HepG2 (cell line): ENCODE results near the gene SHTN1. TPM values are rescaled to one million over a fixed set of nuclear protein-coding genes. Genes with fewer than 3 reads are reported as not detected.

Experiments used
- AGO2 ChIP-seq: fragments of 200-400 bp; formaldehyde crosslinking; optimal IDR thresholded peaks from 2 replicates; pipeline ENCODE3; 2017; ENCODE audit warnings: mild to moderate bottlenecking, low read depth, low read length, moderate library complexity
- ARID2 ChIP-seq: sonication (generic); formaldehyde crosslinking; IDR thresholded peaks from 2 replicates; pipeline ENCODE4 v1.8.1; 2022; ENCODE audit warnings: mild to moderate bottlenecking, missing genetic modification reagents, borderline replicate concordance
- HNRNPL ChIP-seq: fragments of 200-400 bp; formaldehyde crosslinking; IDR thresholded peaks from 2 replicates; pipeline ENCODE4 v1.6.1; 2017; ENCODE audit warnings: mild to moderate bottlenecking, low read depth, low read length
- IKZF1 ChIP-seq: fragments of 450-650 bp; IDR thresholded peaks from 2 replicates; pipeline ENCODE4 v1.7.1; 2016
- RCOR2 ChIP-seq: IDR thresholded peaks from 2 replicates; pipeline ENCODE4 v1.6.1; 2016; ENCODE audit warnings: missing biosample characterization, missing genetic modification reagents
- REL ChIP-seq: sonication (generic); formaldehyde crosslinking; conservative IDR thresholded peaks from 2 replicates; pipeline ENCODE4 v1.8.0; 2022; ENCODE audit warnings: mild to moderate bottlenecking, missing genetic modification reagents, moderate library complexity
- SMAD3 ChIP-seq: sonication (generic); formaldehyde crosslinking; IDR thresholded peaks from 2 replicates; pipeline ENCODE4 v1.4.0; 2020; ENCODE audit warnings: missing genetic modification reagents
- SP5 ChIP-seq: IDR thresholded peaks from 2 replicates; pipeline ENCODE4 v1.6.1; 2016; ENCODE audit warnings: low read depth, borderline replicate concordance
- SUZ12 ChIP-seq: fragments of 150-350 bp; IDR thresholded peaks from 2 replicates; pipeline ENCODE4 v1.6.1; 2014; ENCODE audit warnings: low read depth, low read length
- TARDBP ChIP-seq: sonication (generic); formaldehyde crosslinking; IDR thresholded peaks from 2 replicates; pipeline ENCODE4 v1.8.0; 2022; ENCODE audit warnings: mild to moderate bottlenecking, missing genetic modification reagents
- WIZ ChIP-seq: sonication (generic); formaldehyde crosslinking; IDR thresholded peaks from 2 replicates; pipeline ENCODE4 v1.5.1; 2020; ENCODE audit warnings: mild to moderate bottlenecking, missing genetic modification reagents
- ZMYM2 ChIP-seq: sonication (generic); formaldehyde crosslinking; IDR thresholded peaks from 2 replicates; pipeline ENCODE4 v1.8.0; 2022; ENCODE audit warnings: mild to moderate bottlenecking, missing genetic modification reagents
- ZNF274 ChIP-seq: sonication (generic); formaldehyde crosslinking; IDR thresholded peaks from 2 replicates; pipeline ENCODE4 v1.5.1; 2020; ENCODE audit warnings: mild to moderate bottlenecking, missing genetic modification reagents
- ZNF607 ChIP-seq: sonication (generic); formaldehyde crosslinking; IDR thresholded peaks from 2 replicates; pipeline ENCODE4 v1.5.1; 2020; ENCODE audit warnings: missing genetic modification reagents, mild to moderate bottlenecking, borderline replicate concordance
- ZNF777 ChIP-seq: sonication (generic); formaldehyde crosslinking; IDR thresholded peaks from 2 replicates; pipeline ENCODE4 v1.4.0; 2020; ENCODE audit warnings: missing genetic modification reagents
- ZSCAN31 ChIP-seq: sonication (generic); formaldehyde crosslinking; IDR thresholded peaks from 2 replicates; pipeline ENCODE4 v1.5.0; 2020; ENCODE audit warnings: low read depth, mild to moderate bottlenecking, missing genetic modification reagents
- polyA plus RNA-seq, 8 experiments: library from polyadenylated mRNA; depleted of rRNA in 3 of 8; stranded (reverse) in 7 of 8; unstranded in 1 of 8; fragments of >200 nt; fragmentation: Illumina TruSeq in 4 of 8; extraction: Trizol in 4 of 8; gene quantifications; 2 replicates each; pipeline versions ENCODE4 v1.2.1 to v1.2.3, GENCODE V29; 2011 to 2016; ENCODE audit warnings: low read depth in 4 of 8, missing spikeins in 1 of 8, mixed read lengths in 1 of 8; ENCODE audit not compliant: insufficient read depth in 1 of 8
- total RNA-seq, 5 experiments: library from RNA; depleted of rRNA; stranded (reverse); fragments of >200 nt; fragmentation: Illumina TruSeq; extraction: Trizol; gene quantifications; 2 replicates each; pipeline ENCODE4 v1.2.3, GENCODE V29; 2016; ENCODE audit warnings: low read depth in 1 of 5
- TF ChIP-seq, protein P1 (sequence below): sonication (generic); formaldehyde crosslinking; conservative IDR thresholded peaks from 2 replicates; pipeline ENCODE4 v1.5.0; 2020; ENCODE audit warnings: missing genetic modification reagents
- TF ChIP-seq, protein P2 (sequence below): IDR thresholded peaks from 2 replicates; pipeline ENCODE4 v1.6.1; 2016
- TF ChIP-seq, protein P3 (sequence below): sonication (generic); formaldehyde crosslinking; IDR thresholded peaks from 2 replicates; pipeline ENCODE4 v1.5.1; 2020; ENCODE audit warnings: mild to moderate bottlenecking, moderate library complexity, missing genetic modification reagents
- TF ChIP-seq, protein P4 (sequence below): sonication (generic); formaldehyde crosslinking; IDR thresholded peaks from 2 replicates; pipeline ENCODE4 v1.8.0; 2022; ENCODE audit warnings: low read depth, missing genetic modification reagents
- TF ChIP-seq, protein P5 (sequence below): sonication (generic); formaldehyde crosslinking; IDR thresholded peaks from 2 replicates; pipeline ENCODE4 v1.4.0; 2020; ENCODE audit warnings: mild to moderate bottlenecking, low read depth, missing genetic modification reagents

Gene SHTN1
- total and polyA plus RNA-seq, 2 of the 13 experiments (the other 11 are each of a cell fraction or from before 2014, with no cell fraction given), result 11.3 to 15.6 TPM

DNA sequence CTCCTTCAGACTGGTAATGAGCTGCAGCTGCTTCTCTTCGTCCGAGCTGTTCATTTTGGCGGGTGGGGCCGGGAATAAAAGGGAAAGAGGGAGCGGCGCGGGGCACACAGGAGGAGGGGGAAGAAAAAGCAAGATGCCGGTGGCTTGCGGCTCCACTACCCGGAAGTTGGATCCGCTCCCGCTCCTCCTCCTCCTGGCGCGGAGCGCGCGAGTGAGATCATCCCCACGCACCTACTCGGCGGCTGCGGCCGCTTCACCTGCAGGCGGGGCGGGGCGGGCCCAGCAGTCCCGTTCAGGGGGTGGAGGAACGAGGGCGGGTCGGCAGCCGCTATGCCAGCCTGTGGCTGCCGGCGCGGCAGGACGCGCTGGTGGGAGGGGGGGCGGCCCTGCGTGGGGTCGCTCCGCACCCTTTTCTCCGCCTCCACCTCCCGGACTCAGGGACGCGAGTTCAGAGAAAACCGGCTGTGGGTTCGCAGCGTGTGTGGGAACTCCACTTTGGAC is at the start of gene SHTN1 (continued):
- TF ChIP-seq, protein P1, sequence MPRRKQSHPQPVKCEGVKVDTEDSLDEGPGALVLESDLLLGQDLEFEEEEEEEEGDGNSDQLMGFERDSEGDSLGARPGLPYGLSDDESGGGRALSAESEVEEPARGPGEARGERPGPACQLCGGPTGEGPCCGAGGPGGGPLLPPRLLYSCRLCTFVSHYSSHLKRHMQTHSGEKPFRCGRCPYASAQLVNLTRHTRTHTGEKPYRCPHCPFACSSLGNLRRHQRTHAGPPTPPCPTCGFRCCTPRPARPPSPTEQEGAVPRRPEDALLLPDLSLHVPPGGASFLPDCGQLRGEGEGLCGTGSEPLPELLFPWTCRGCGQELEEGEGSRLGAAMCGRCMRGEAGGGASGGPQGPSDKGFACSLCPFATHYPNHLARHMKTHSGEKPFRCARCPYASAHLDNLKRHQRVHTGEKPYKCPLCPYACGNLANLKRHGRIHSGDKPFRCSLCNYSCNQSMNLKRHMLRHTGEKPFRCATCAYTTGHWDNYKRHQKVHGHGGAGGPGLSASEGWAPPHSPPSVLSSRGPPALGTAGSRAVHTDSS (CRISPR knock-in tag), result no peak
- 0 out of 2 replicates have a peak, but pooled peaks have one; percentile 2 for TF ChIP-seq HNRNPL
- TF ChIP-seq ARID2 (CRISPR knock-in tag), result no peak; the same call in 1 of the 2 replicates
- no peak for TF ChIP-seq RCOR2 (CRISPR knock-in tag)
- TF ChIP-seq TARDBP (CRISPR knock-in tag), result 0 out of 2 replicates have a peak, but pooled peaks have one; percentile 28
- TF ChIP-seq ZMYM2, result no peak
- peak; percentile 80 for TF ChIP-seq SP5 (CRISPR knock-in tag)
- TF ChIP-seq, protein P2, sequence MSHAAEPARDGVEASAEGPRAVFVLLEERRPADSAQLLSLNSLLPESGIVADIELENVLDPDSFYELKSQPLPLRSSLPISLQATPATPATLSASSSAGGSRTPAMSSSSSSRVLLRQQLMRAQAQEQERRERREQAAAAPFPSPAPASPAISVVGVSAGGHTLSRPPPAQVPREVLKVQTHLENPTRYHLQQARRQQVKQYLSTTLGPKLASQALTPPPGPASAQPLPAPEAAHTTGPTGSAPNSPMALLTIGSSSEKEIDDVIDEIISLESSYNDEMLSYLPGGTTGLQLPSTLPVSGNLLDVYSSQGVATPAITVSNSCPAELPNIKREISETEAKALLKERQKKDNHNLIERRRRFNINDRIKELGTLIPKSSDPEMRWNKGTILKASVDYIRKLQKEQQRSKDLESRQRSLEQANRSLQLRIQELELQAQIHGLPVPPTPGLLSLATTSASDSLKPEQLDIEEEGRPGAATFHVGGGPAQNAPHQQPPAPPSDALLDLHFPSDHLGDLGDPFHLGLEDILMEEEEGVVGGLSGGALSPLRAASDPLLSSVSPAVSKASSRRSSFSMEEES, result no peak
- no peak for TF ChIP-seq ZNF274
- TF ChIP-seq ZSCAN31 (CRISPR knock-in tag), result peak; percentile 83; the same call in 1 of the 2 replicates
- no peak for TF ChIP-seq SUZ12
- TF ChIP-seq ZNF777 (CRISPR knock-in tag), result peak; percentile 51; the same call in 1 of the 2 replicates
- TF ChIP-seq, protein P3, sequence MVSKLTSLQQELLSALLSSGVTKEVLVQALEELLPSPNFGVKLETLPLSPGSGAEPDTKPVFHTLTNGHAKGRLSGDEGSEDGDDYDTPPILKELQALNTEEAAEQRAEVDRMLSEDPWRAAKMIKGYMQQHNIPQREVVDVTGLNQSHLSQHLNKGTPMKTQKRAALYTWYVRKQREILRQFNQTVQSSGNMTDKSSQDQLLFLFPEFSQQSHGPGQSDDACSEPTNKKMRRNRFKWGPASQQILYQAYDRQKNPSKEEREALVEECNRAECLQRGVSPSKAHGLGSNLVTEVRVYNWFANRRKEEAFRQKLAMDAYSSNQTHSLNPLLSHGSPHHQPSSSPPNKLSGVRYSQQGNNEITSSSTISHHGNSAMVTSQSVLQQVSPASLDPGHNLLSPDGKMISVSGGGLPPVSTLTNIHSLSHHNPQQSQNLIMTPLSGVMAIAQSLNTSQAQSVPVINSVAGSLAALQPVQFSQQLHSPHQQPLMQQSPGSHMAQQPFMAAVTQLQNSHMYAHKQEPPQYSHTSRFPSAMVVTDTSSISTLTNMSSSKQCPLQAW (CRISPR knock-in tag), result no peak
- TF ChIP-seq, protein P4, sequence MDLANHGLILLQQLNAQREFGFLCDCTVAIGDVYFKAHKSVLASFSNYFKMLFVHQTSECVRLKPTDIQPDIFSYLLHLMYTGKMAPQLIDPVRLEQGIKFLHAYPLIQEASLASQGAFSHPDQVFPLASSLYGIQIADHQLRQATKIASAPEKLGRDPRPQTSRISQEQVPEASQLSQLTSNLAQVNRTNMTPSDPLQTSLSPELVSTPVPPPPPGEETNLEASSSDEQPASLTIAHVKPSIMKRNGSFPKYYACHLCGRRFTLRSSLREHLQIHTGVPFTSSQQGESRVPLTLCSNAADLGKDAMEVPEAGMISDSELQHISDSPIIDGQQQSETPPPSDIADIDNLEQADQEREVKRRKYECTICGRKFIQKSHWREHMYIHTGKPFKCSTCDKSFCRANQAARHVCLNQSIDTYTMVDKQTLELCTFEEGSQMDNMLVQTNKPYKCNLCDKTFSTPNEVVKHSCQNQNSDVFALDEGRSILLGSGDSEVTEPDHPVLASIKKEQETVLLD (CRISPR knock-in tag), result no peak
- TF ChIP-seq, protein P5, sequence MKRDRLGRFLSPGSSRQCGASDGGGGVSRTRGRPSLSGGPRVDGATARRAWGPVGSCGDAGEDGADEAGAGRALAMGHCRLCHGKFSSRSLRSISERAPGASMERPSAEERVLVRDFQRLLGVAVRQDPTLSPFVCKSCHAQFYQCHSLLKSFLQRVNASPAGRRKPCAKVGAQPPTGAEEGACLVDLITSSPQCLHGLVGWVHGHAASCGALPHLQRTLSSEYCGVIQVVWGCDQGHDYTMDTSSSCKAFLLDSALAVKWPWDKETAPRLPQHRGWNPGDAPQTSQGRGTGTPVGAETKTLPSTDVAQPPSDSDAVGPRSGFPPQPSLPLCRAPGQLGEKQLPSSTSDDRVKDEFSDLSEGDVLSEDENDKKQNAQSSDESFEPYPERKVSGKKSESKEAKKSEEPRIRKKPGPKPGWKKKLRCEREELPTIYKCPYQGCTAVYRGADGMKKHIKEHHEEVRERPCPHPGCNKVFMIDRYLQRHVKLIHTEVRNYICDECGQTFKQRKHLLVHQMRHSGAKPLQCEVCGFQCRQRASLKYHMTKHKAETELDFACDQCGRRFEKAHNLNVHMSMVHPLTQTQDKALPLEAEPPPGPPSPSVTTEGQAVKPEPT (CRISPR knock-in tag), result no peak
- 0 out of 2 replicates have a peak, but pooled peaks have one; percentile 35 for TF ChIP-seq REL (CRISPR knock-in tag)
- TF ChIP-seq IKZF1, result no peak
- TF ChIP-seq WIZ, result no peak
- peak; percentile 25 for TF ChIP-seq AGO2
- TF ChIP-seq ZNF607 (CRISPR knock-in tag), result peak; percentile 38; the same call in 1 of the 2 replicates
- no peak for TF ChIP-seq SMAD3
